Measurements from ENCODE around the gene ZNF682. TPM values are rescaled to one million over a fixed set of nuclear protein-coding genes. Genes with fewer than 3 reads are reported as not detected.

The ZNF682 gene
- total and polyA plus RNA-seq, 9 of the 15 experiments (the other 6 are each of a cell fraction or from before 2014, with no cell fraction given): 0.06 to 0.43 (median 0.25) TPM; not detected in 3

DNA sequence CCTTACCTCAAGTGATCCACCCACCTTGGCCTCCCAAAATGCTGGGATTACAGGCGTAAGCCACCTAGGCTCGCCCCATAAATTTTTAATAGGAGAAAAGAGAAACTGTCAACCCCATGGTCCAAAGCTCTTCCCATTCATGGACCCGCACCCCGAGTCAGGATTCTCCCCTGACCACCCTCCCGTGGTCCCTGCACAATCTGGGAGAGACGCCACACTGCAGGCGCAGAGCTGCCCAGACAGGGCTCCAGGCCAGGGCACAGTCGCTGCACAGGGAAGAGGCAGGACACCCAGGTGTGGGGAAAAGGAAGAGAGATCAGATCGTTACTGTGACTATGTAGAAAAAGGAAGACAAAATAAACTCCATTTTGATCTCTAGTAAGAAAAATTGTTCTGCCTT lies 84.1 kb downstream of the ZNF682 start (continued):
- TF ChIP-seq, protein P1, sequence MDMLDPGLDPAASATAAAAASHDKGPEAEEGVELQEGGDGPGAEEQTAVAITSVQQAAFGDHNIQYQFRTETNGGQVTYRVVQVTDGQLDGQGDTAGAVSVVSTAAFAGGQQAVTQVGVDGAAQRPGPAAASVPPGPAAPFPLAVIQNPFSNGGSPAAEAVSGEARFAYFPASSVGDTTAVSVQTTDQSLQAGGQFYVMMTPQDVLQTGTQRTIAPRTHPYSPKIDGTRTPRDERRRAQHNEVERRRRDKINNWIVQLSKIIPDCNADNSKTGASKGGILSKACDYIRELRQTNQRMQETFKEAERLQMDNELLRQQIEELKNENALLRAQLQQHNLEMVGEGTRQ (CRISPR knock-in tag; IDR thresholded peaks at IDR 0.05): no peak
- no peak for TF ChIP-seq TGIF2 (CRISPR knock-in tag; IDR thresholded peaks at IDR 0.05)

Small RNAs within 50 kb of the gene (small RNA-seq; reads per million reads assigned to genes)
- gene AC006539.3: not detected

Other genes with a start within 250 kb of the ZNF682 start
- gene ZNF506, start 217.8 kb downstream of the ZNF682 start, total RNA-seq (2014; rRNA removed): 0.04 TPM in 1 of 2 replicates, not detected in the other
- 0.18 and 0.19 TPM in 2 replicates for gene ZNF506, start 217.8 kb downstream of the ZNF682 start, total RNA-seq (2014; rRNA removed; fragmentation: Illumina TruSeq; extraction: Trizol)
- gene ZNF506, start 217.8 kb downstream of the ZNF682 start, total RNA-seq (2015; rRNA removed; fragmentation: Illumina TruSeq; extraction: Trizol): 0.11 and 0.15 TPM in 2 replicates
- 0.27 and 0.31 TPM in 2 replicates for gene ZNF506, start 217.8 kb downstream of the ZNF682 start, total RNA-seq (2021)
- 0.11 TPM in 1 of 2 replicates, not detected in the other for gene ZNF506, start 217.8 kb downstream of the ZNF682 start, polyA plus RNA-seq (2011; rRNA removed)
- 0.03 and 0.24 TPM in 2 replicates for gene ZNF506, start 217.8 kb downstream of the ZNF682 start, polyA plus RNA-seq (2014; fragmentation: Illumina TruSeq; extraction: Trizol)
- gene ZNF506, start 217.8 kb downstream of the ZNF682 start, polyA plus RNA-seq (2014; fragmentation: Nextera tagmentation; extraction: Ambion mirVana): under 1 TPM; 0.14 to 0.44 TPM
- gene ZNF506, start 217.8 kb downstream of the ZNF682 start, polyA plus RNA-seq (2014; rRNA removed): not detected in 2 replicates
- gene ZNF253, start 173.6 kb downstream of the ZNF682 start, total RNA-seq (2014; rRNA removed): 5.6 and 6.0 TPM in 2 replicates
- 12.6 and 13.0 TPM in 2 replicates for gene ZNF253, start 173.6 kb downstream of the ZNF682 start, total RNA-seq (2014; rRNA removed; fragmentation: Illumina TruSeq; extraction: Trizol)
- 11.3 and 14.3 TPM in 2 replicates for gene ZNF253, start 173.6 kb downstream of the ZNF682 start, total RNA-seq (2015; rRNA removed; fragmentation: Illumina TruSeq; extraction: Trizol)
- 7.5 and 8.0 TPM in 2 replicates for gene ZNF253, start 173.6 kb downstream of the ZNF682 start, total RNA-seq (2021)
- gene ZNF253, start 173.6 kb downstream of the ZNF682 start, polyA plus RNA-seq (2011; rRNA removed): 7.2 and 8.1 TPM in 2 replicates
- gene ZNF253, start 173.6 kb downstream of the ZNF682 start, polyA plus RNA-seq (2014; fragmentation: Illumina TruSeq; extraction: Trizol): 11.7 and 14.4 TPM in 2 replicates
- gene ZNF253, start 173.6 kb downstream of the ZNF682 start, polyA plus RNA-seq (2014; fragmentation: Nextera tagmentation; extraction: Ambion mirVana): 1 to 10 TPM; 4.0 to 6.9 TPM
- gene ZNF253, start 173.6 kb downstream of the ZNF682 start, polyA plus RNA-seq (2014; rRNA removed): 7.4 TPM in 2 replicates
- 11.1 and 11.4 TPM in 2 replicates for gene ZNF93, start 138.6 kb downstream of the ZNF682 start, total RNA-seq (2014; rRNA removed)
- 23.4 and 24.0 TPM in 2 replicates for gene ZNF93, start 138.6 kb downstream of the ZNF682 start, total RNA-seq (2014; rRNA removed; fragmentation: Illumina TruSeq; extraction: Trizol)
- 23.9 and 24.0 TPM in 2 replicates for gene ZNF93, start 138.6 kb downstream of the ZNF682 start, total RNA-seq (2015; rRNA removed; fragmentation: Illumina TruSeq; extraction: Trizol)
- gene ZNF93, start 138.6 kb downstream of the ZNF682 start, total RNA-seq (2021): 11.6 and 14.1 TPM in 2 replicates
- gene ZNF93, start 138.6 kb downstream of the ZNF682 start, polyA plus RNA-seq (2011; rRNA removed): 7.3 and 12.0 TPM in 2 replicates
- gene ZNF93, start 138.6 kb downstream of the ZNF682 start, polyA plus RNA-seq (2014; fragmentation: Illumina TruSeq; extraction: Trizol): 19.9 and 26.3 TPM in 2 replicates
- 10 to 100 TPM; 17.1 to 26.3 TPM for gene ZNF93, start 138.6 kb downstream of the ZNF682 start, polyA plus RNA-seq (2014; fragmentation: Nextera tagmentation; extraction: Ambion mirVana)
- gene ZNF93, start 138.6 kb downstream of the ZNF682 start, polyA plus RNA-seq (2014; rRNA removed): 13.5 and 16.7 TPM in 2 replicates
- gene ZNF90, start 38.5 kb upstream of the ZNF682 start, total RNA-seq (2014; rRNA removed): 0.23 and 0.33 TPM in 2 replicates
- 0.57 and 0.87 TPM in 2 replicates for gene ZNF90, start 38.5 kb upstream of the ZNF682 start, total RNA-seq (2014; rRNA removed; fragmentation: Illumina TruSeq; extraction: Trizol)
- 0.83 and 0.94 TPM in 2 replicates for gene ZNF90, start 38.5 kb upstream of the ZNF682 start, total RNA-seq (2015; rRNA removed; fragmentation: Illumina TruSeq; extraction: Trizol)
- 0.58 and 0.89 TPM in 2 replicates for gene ZNF90, start 38.5 kb upstream of the ZNF682 start, total RNA-seq (2021)
- not detected in 2 replicates for gene ZNF90, start 38.5 kb upstream of the ZNF682 start, polyA plus RNA-seq (2011; rRNA removed)
- gene ZNF90, start 38.5 kb upstream of the ZNF682 start, polyA plus RNA-seq (2014; fragmentation: Illumina TruSeq; extraction: Trizol): 0.48 and 0.80 TPM in 2 replicates
- gene ZNF90, start 38.5 kb upstream of the ZNF682 start, polyA plus RNA-seq (2014; fragmentation: Nextera tagmentation; extraction: Ambion mirVana): under 1 TPM; 0.20 to 0.41 TPM
- gene ZNF90, start 38.5 kb upstream of the ZNF682 start, polyA plus RNA-seq (2014; rRNA removed): 0.49 and 0.54 TPM in 2 replicates
- 0.50 and 0.78 TPM in 2 replicates for gene ZNF486, start 127.7 kb upstream of the ZNF682 start, total RNA-seq (2014; rRNA removed)
- 1.6 and 2.0 TPM in 2 replicates for gene ZNF486, start 127.7 kb upstream of the ZNF682 start, total RNA-seq (2014; rRNA removed; fragmentation: Illumina TruSeq; extraction: Trizol)
- 1.3 and 1.6 TPM in 2 replicates for gene ZNF486, start 127.7 kb upstream of the ZNF682 start, total RNA-seq (2015; rRNA removed; fragmentation: Illumina TruSeq; extraction: Trizol)
- 0.84 and 1.2 TPM in 2 replicates for gene ZNF486, start 127.7 kb upstream of the ZNF682 start, total RNA-seq (2021)
- 0.12 and 1.2 TPM in 2 replicates for gene ZNF486, start 127.7 kb upstream of the ZNF682 start, polyA plus RNA-seq (2011; rRNA removed)
- 1.0 and 1.2 TPM in 2 replicates for gene ZNF486, start 127.7 kb upstream of the ZNF682 start, polyA plus RNA-seq (2014; fragmentation: Illumina TruSeq; extraction: Trizol)
- under 1 TPM; 0.39 to 0.50 TPM for gene ZNF486, start 127.7 kb upstream of the ZNF682 start, polyA plus RNA-seq (2014; fragmentation: Nextera tagmentation; extraction: Ambion mirVana)
- gene ZNF486, start 127.7 kb upstream of the ZNF682 start, polyA plus RNA-seq (2014; rRNA removed): 0.94 and 1.3 TPM in 2 replicates

All from K562 (cell line).